ENCODE data around the gene NHERF1.

Gene NHERF1

DNA sequence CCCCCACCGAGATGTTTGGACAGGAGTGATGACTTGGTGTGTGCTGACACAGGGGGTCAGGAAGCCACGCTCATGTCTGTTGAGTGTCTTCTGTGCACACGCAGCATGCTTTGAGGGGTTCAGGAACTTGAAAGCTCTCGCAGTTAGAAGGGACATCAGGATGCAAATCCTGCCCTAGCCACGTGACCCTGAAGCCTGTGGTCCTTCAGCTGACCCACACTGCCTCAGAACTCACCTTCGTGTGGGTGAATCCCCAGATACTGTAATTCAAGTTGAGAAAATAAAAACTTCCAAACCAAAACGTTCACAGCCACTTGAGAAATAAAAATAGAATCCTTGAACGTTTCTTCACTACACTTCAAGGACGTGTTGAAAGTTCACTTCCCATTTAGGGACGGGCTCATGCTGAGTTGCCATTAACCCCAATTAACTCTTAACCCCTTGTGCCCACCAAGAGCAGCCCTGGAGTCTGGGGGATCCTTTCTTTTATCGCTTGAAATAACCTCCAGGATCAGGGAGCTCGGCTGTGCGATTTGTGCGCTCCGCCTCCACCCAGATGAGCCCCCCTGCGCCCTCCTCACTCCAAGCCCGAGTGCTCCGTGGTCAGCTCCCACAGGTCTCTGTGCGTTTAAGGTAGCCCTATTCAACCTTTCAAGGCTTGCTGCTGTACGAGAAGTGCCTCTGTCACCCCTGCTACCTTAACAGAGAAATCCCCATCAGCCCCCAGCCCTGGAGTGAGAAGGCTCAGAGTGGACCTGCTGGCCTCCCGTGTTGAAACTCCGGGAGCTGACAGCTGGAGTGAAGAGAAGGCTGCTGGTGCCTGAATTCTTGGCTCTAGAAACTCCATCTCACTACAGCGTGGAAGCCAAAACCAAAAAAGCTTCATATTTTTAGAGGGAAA, 63.9 kb downstream of the NHERF1 start:
- DNase-seq (ENCODE audit: low read depth), result no peak
- no peak overlapping the region for H3K4me3 ChIP-seq (replicated peaks; ENCODE audit: low read depth, low read length)
- TF ChIP-seq, protein P1, sequence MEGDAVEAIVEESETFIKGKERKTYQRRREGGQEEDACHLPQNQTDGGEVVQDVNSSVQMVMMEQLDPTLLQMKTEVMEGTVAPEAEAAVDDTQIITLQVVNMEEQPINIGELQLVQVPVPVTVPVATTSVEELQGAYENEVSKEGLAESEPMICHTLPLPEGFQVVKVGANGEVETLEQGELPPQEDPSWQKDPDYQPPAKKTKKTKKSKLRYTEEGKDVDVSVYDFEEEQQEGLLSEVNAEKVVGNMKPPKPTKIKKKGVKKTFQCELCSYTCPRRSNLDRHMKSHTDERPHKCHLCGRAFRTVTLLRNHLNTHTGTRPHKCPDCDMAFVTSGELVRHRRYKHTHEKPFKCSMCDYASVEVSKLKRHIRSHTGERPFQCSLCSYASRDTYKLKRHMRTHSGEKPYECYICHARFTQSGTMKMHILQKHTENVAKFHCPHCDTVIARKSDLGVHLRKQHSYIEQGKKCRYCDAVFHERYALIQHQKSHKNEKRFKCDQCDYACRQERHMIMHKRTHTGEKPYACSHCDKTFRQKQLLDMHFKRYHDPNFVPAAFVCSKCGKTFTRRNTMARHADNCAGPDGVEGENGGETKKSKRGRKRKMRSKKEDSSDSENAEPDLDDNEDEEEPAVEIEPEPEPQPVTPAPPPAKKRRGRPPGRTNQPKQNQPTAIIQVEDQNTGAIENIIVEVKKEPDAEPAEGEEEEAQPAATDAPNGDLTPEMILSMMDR (IDR thresholded peaks at IDR 0.05; ENCODE audit: low read length, missing control alignments), result no peak

DNA sequence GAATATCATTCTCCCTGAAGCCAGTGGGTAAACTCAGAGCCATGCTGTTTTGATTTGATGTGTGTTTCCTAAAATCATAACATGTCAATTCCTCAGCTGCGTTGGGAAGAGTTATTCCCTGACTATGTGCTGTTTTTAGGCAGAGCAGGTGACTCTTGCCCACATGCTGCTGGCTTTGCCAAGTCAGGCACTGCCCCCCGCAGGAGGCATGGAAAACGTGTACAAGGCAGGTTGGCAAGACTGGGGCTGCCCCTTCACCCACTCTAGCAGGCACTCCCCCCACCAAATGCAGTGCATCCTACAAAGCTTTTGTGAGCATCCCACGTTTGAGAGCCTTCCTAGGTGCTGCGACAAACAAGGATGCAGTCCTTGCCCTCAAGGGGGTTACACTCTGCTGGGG, 66.0 kb downstream of the NHERF1 start:
- H3K4me3 ChIP-seq (replicated peaks; ENCODE audit: low read depth, low read length), result no peak overlapping the region
- DNase-seq (ENCODE audit: low read depth), result no peak
- TF ChIP-seq, protein P1 (IDR thresholded peaks at IDR 0.05; ENCODE audit: low read length, missing control alignments), result no peak

GRCh38 chr17:74815067-74815466, 66.6 kb downstream of the NHERF1 start:
- DNase-seq (ENCODE audit: low read depth), result no peak
- TF ChIP-seq, protein P1 (IDR thresholded peaks at IDR 0.05; ENCODE audit: low read length, missing control alignments), result no peak
- H3K4me3 ChIP-seq (replicated peaks; ENCODE audit: low read depth, low read length), result no peak overlapping the region

- no peak for DNase-seq (ENCODE audit: low read depth)
- TF ChIP-seq, protein P1 (IDR thresholded peaks at IDR 0.05; ENCODE audit: low read length, missing control alignments), result peak; percentile 29
- no peak overlapping the region for H3K4me3 ChIP-seq (replicated peaks; ENCODE audit: low read depth, low read length)
Measured at GRCh38 chr17:74815550-74816370, 67.3 kb downstream of the NHERF1 start.

- no peak overlapping the region for H3K4me3 ChIP-seq (replicated peaks; ENCODE audit: low read depth, low read length)
- TF ChIP-seq, protein P1 (IDR thresholded peaks at IDR 0.05; ENCODE audit: low read length, missing control alignments), result no peak
- DNase-seq (ENCODE audit: low read depth), result no peak
Measured at GRCh38 chr17:74816905-74817620, 68.6 kb downstream of the NHERF1 start.

DNA sequence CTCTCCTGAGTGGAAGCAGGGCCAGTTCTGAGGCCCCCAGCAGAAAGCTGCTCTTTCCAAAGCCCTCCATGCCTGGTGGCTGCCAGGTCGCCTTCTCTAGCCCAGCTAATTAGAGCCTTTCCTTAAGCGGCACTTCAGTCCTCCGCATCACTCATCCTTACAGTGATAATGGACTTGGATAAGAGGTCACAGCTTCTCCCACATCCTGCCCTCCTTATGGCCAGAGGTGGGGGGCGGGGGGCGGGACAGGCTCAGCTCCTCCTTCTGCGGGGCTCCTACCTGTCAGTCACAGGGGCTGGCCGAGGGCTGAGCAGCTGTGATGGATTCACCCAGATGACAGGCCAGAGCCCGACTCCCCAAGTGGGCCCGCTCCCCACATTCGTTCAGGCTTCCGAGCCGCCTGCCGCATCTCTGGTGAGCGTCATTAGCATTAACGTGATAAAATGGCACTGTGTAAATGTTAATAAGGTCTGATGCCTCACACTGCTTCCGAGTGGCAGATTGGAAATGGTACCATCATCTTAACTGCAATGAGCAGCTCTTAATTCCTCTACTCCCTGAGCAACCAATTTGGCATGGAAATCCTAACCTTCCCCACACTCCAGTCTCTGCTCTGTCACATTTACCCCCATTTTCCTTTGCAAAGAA, 70.0 kb downstream of the NHERF1 start:
- TF ChIP-seq, protein P1 (IDR thresholded peaks at IDR 0.05; ENCODE audit: low read length, missing control alignments), result no peak
- DNase-seq (ENCODE audit: low read depth), result no peak

More for the DNA sequence above, 70.0 kb downstream of the NHERF1 start:
- H3K4me3 ChIP-seq (replicated peaks; ENCODE audit: low read depth, low read length), result no peak overlapping the region

Data from fibroblast of pulmonary artery (primary cell).